ELF-1 (cell line): ENCODE data around the gene ATP9B.
A peak's percentile ranks its signal among the peaks of the same experiment; 100 is the strongest.
"Not testable (repeated sequence)": the region's sequence is repeated elsewhere in the genome, so short reads cannot be mapped to it uniquely, and the experiment has no call there.

ENCODE experiments used
- DNase-seq: peaks from one replicate; pipeline ENCODE4 v3.0.0-alpha.2; 2016; ENCODE audit warnings: low read depth, low spot score

Gene ATP9B

GRCh38 chr18:79326413-79327198 lies 257.4 kb downstream of the ATP9B start:
- no peak for DNase-seq

GRCh38 chr18:79327199-79327721 lies 258.1 kb downstream of the ATP9B start:
- no peak for DNase-seq

- not testable (repeated sequence) for DNase-seq
These were observed 258.7 kb downstream of the ATP9B start for GRCh38 chr18:79327915-79328314.

- no peak for DNase-seq
These were observed 259.7 kb downstream of the ATP9B start for GRCh38 chr18:79328887-79329286.

GRCh38 chr18:79329786-79330185 lies 260.6 kb downstream of the ATP9B start:
- no peak for DNase-seq

GRCh38 chr18:79332646-79333045 lies 263.5 kb downstream of the ATP9B start:
- no peak for DNase-seq

- DNase-seq: no peak
These were observed 263.9 kb downstream of the ATP9B start for GRCh38 chr18:79333046-79333445.

- no peak for DNase-seq
These were observed 265.5 kb downstream of the ATP9B start for GRCh38 chr18:79334496-79335233.

GRCh38 chr18:79335833-79336360 lies 266.7 kb downstream of the ATP9B start:
- DNase-seq: no peak

- no peak for DNase-seq
These were observed 267.5 kb downstream of the ATP9B start for GRCh38 chr18:79336556-79337142.

- DNase-seq: no peak
These were observed 268.0 kb downstream of the ATP9B start for GRCh38 chr18:79337184-79337583.

- DNase-seq: no peak
These were observed 268.4 kb downstream of the ATP9B start for GRCh38 chr18:79337620-79338019.

GRCh38 chr18:79339094-79339908 lies 270.1 kb downstream of the ATP9B start:
- DNase-seq: no peak

- no peak for DNase-seq
These were observed 274.5 kb downstream of the ATP9B start for GRCh38 chr18:79343567-79344207.

- DNase-seq: no peak
These were observed 275.0 kb downstream of the ATP9B start for GRCh38 chr18:79344208-79344581.

- DNase-seq: no peak
These were observed 276.2 kb downstream of the ATP9B start for GRCh38 chr18:79345366-79345765.

- no peak for DNase-seq
These were observed 276.8 kb downstream of the ATP9B start for GRCh38 chr18:79345981-79346380.

GRCh38 chr18:79348066-79348465 lies 278.9 kb downstream of the ATP9B start:
- no peak for DNase-seq

GRCh38 chr18:79352432-79352831 lies 283.2 kb downstream of the ATP9B start:
- no peak for DNase-seq

- peak; percentile 50 for DNase-seq
These were observed 284.1 kb downstream of the ATP9B start for GRCh38 chr18:79353267-79353666.

GRCh38 chr18:79354350-79354749 lies 285.2 kb downstream of the ATP9B start:
- no peak for DNase-seq
